ENCODE data around the gene FAM229A. TPM values are rescaled to one million over a fixed set of nuclear protein-coding genes. Genes with fewer than 3 reads are reported as not detected.

The FAM229A gene
- total RNA-seq, 2 donors from 2014 or later, result 4.4 to 5.4 TPM

GRCh38 chr1:32334864-32335534 is 27.3 kb downstream of the FAM229A start:
- DNase-seq (ENCODE audit: low spot score), result peak; percentile 87
- intact Hi-C loops (cut with DNase I), result no loop called here

- DNase-seq (ENCODE audit: low spot score), result no peak
- intact Hi-C loops (cut with DNase I), result no loop called here
Observed at GRCh38 chr1:32334274-32334861, 27.9 kb downstream of the FAM229A start.

GRCh38 chr1:32333251-32333963 is 28.9 kb downstream of the FAM229A start:
- intact Hi-C loops (cut with DNase I), result no loop called here

GRCh38 chr1:32332290-32333079 is 29.8 kb downstream of the FAM229A start:
- no peak for DNase-seq (ENCODE audit: low spot score)
- intact Hi-C loops (cut with DNase I), result no loop called here

More at GRCh38 chr1:32333251-32333963, 28.9 kb downstream of the FAM229A start:
- no peak for DNase-seq (ENCODE audit: low spot score)

GRCh38 chr1:32331549-32331948 is 30.7 kb downstream of the FAM229A start:
- intact Hi-C loops (cut with DNase I), result no loop called here
- no peak for DNase-seq (ENCODE audit: low spot score)

- intact Hi-C loops (cut with DNase I), result no loop called here
- DNase-seq (ENCODE audit: low spot score), result no peak
Observed at GRCh38 chr1:32330558-32331151, 31.6 kb downstream of the FAM229A start.

- intact Hi-C loops (cut with DNase I), result no loop called here
- DNase-seq (ENCODE audit: low spot score), result peak; percentile 5
Observed at GRCh38 chr1:32329931-32330466, 32.3 kb downstream of the FAM229A start.

GRCh38 chr1:32327204-32327603 is 35.1 kb downstream of the FAM229A start:
- intact Hi-C loops (cut with DNase I), result no loop called here
- peak; percentile 50 for DNase-seq (ENCODE audit: low spot score)

GRCh38 chr1:32321712-32322291 is 40.5 kb downstream of the FAM229A start:
- DNase-seq (ENCODE audit: low spot score), result peak; percentile 34
- intact Hi-C loops (cut with DNase I), result no loop called here

GRCh38 chr1:32318127-32318869 is 44.0 kb downstream of the FAM229A start:
- no peak for DNase-seq (ENCODE audit: low spot score)
- intact Hi-C loops (cut with DNase I), result no loop called here

GRCh38 chr1:32316903-32317277 is 45.4 kb downstream of the FAM229A start:
- intact Hi-C loops (cut with DNase I), result no loop called here

GRCh38 chr1:32311709-32312393 is 50.4 kb downstream of the FAM229A start:
- intact Hi-C loops (cut with DNase I), result no loop called here
- DNase-seq (ENCODE audit: low spot score), result peak; percentile 19

More at GRCh38 chr1:32316903-32317277, 45.4 kb downstream of the FAM229A start:
- DNase-seq (ENCODE audit: low spot score), result no peak

Other genes starting within 250 kb of the FAM229A start
- 10 to 100 TPM; 44.8 to 45.3 TPM for gene TXLNA, start 182.8 kb downstream of the FAM229A start, total RNA-seq
- gene CCDC28B, start 161.9 kb downstream of the FAM229A start, total RNA-seq, result 1 to 10 TPM; 7.5 to 8.3 TPM
- gene IQCC, start 156.8 kb downstream of the FAM229A start, total RNA-seq, result 1 to 10 TPM in 1 of 2 donors, under 1 TPM in 1; 0.33 to 1.1 TPM
- gene DCDC2B, start 153.4 kb downstream of the FAM229A start, total RNA-seq, result not detected
- gene TMEM234, start 140.1 kb downstream of the FAM229A start, total RNA-seq, result 10 to 100 TPM; 12.7 to 15.9 TPM
- 100 to 1,000 TPM; 117 to 131 TPM for gene EIF3I, start 140.1 kb downstream of the FAM229A start, total RNA-seq
- 1 to 10 TPM; 8.6 to 9.2 TPM for gene FAM167B, start 115.3 kb downstream of the FAM229A start, total RNA-seq
- gene LCK, start 111.2 kb downstream of the FAM229A start, total RNA-seq, result 1 to 10 TPM; 1.1 to 1.3 TPM
- gene HDAC1, start 70.4 kb downstream of the FAM229A start, total RNA-seq, result 10 to 100 TPM; 36.6 to 40.8 TPM
- gene MARCKSL1, start 26.3 kb downstream of the FAM229A start, total RNA-seq, result 10 to 100 TPM; 40.9 to 43.9 TPM
- gene TSSK3, start 54 bp upstream of the FAM229A start, total RNA-seq, result 1 to 10 TPM; 2.6 to 3.9 TPM
- gene BSDC1, start 32.0 kb upstream of the FAM229A start, total RNA-seq, result 10 to 100 TPM; 37.2 to 42.5 TPM
- not detected for gene ZBTB8B, start 102.6 kb upstream of the FAM229A start, total RNA-seq
- gene ZBTB8A, start 176.9 kb upstream of the FAM229A start, total RNA-seq, result 10 to 100 TPM; 10.4 TPM